Mesenchymal stem cell (in vitro differentiated cells and primary cell): ENCODE results near the gene BRSK1.

ENCODE experiments used
- DNase-seq: peaks from one replicate; pipeline ENCODE4 v3.0.0-alpha.2; 2013
- H2AFZ ChIP-seq: one replicate; pipeline ENCODE4 v1.6.1; 2013; ENCODE audit warnings: low read depth, mild to moderate bottlenecking, control low read depth, inconsistent platforms, low read length, moderate library complexity
- H2AK5ac ChIP-seq: 2 replicates; pipeline ENCODE4 v1.6.1; 2013; ENCODE audit warnings: low read length, moderate library complexity, mild to moderate bottlenecking, inconsistent platforms; ENCODE audit not compliant: severe bottlenecking
- H2BK120ac ChIP-seq: one replicate; pipeline ENCODE4 v1.6.1; 2013; ENCODE audit warnings: low read depth, mild to moderate bottlenecking, inconsistent platforms, low read length, moderate library complexity
- H2BK12ac ChIP-seq, 2 experiments: one replicate each; pipeline ENCODE4 v1.6.1; 2013; ENCODE audit warnings: inconsistent platforms in 2 of 2, low read length in 2 of 2, mild to moderate bottlenecking in 2 of 2, moderate library complexity in 2 of 2, control low read depth in 1 of 2
- H2BK15ac ChIP-seq: one replicate; pipeline ENCODE4 v1.6.1; 2013; ENCODE audit warnings: mild to moderate bottlenecking, low read depth, inconsistent platforms; ENCODE audit not compliant: poor library complexity, severe bottlenecking
- H2BK5ac ChIP-seq: 2 replicates; pipeline ENCODE4 v1.6.1; 2013; ENCODE audit warnings: low read depth, mild to moderate bottlenecking, low read length, control low read depth, inconsistent platforms; ENCODE audit not compliant: poor library complexity, severe bottlenecking
- H3K14ac ChIP-seq, 2 experiments: one replicate each; pipeline ENCODE4 v1.6.1; 2013; ENCODE audit warnings: inconsistent platforms in 2 of 2, low read length in 2 of 2, control low read depth in 1 of 2, mild to moderate bottlenecking in 1 of 2, moderate library complexity in 1 of 2
- H3K18ac ChIP-seq, 2 experiments: one replicate each; pipeline ENCODE4 v1.6.1; 2013; ENCODE audit warnings: inconsistent platforms in 2 of 2, low read length in 2 of 2, control low read depth in 1 of 2, low read depth in 1 of 2, mild to moderate bottlenecking in 1 of 2
- H3K23ac ChIP-seq, 2 experiments: one replicate each; pipeline ENCODE4 v1.6.1; 2013; ENCODE audit warnings: inconsistent platforms in 2 of 2, low read length in 2 of 2, mild to moderate bottlenecking in 2 of 2, moderate library complexity in 2 of 2, control low read depth in 1 of 2
- H3K27ac ChIP-seq: 2 replicates; pipeline ENCODE4 v1.5.1; 2013; ENCODE audit warnings: mild to moderate bottlenecking, moderate library complexity, low read length, control low read depth, inconsistent platforms; ENCODE audit not compliant: poor library complexity, severe bottlenecking
- H3K27me3 ChIP-seq, 2 experiments: 2 replicates each; pipeline versions ENCODE4 v1.6.1 to v1.7.0; 2013; ENCODE audit warnings: low read length in 2 of 2, mild to moderate bottlenecking in 2 of 2, moderate library complexity in 2 of 2, control low read depth in 1 of 2, inconsistent platforms in 1 of 2; ENCODE audit not compliant: control insufficient read depth in 1 of 2, insufficient read depth in 1 of 2
- H3K36me3 ChIP-seq, 2 experiments: 2 replicates each; pipeline versions ENCODE4 v1.6.1 to v1.7.0; 2013; ENCODE audit warnings: low read length in 2 of 2, control low read depth in 1 of 2, inconsistent platforms in 1 of 2, low read depth in 1 of 2, mild to moderate bottlenecking in 1 of 2; ENCODE audit not compliant: insufficient read depth in 2 of 2, control insufficient read depth in 1 of 2
- H3K4ac ChIP-seq, 2 experiments: one replicate each; pipeline ENCODE4 v1.6.1; 2013; ENCODE audit warnings: inconsistent platforms in 2 of 2, low read length in 2 of 2, mild to moderate bottlenecking in 2 of 2, moderate library complexity in 2 of 2, control low read depth in 1 of 2, low read depth in 1 of 2
- H3K4me1 ChIP-seq: 2 replicates; pipeline ENCODE4 v1.6.1; 2013; ENCODE audit warnings: low read depth, low read length, control low read depth; ENCODE audit not compliant: control insufficient read depth, insufficient read depth
- H3K4me2 ChIP-seq: 2 replicates; pipeline ENCODE4 v1.6.1; 2013; ENCODE audit warnings: low read length, mild to moderate bottlenecking, inconsistent platforms; ENCODE audit not compliant: poor library complexity, severe bottlenecking
- H3K4me3 ChIP-seq, 2 experiments: 2 replicates each; pipeline versions ENCODE4 v1.5.1 to v1.7.0; 2013; ENCODE audit warnings: low read length in 2 of 2, mild to moderate bottlenecking in 2 of 2, control low read depth in 1 of 2, low read depth in 1 of 2; ENCODE audit not compliant: insufficient read depth in 1 of 2
- H3K79me1 ChIP-seq: replicated peaks from 2 replicates; pipeline ENCODE4 v1.6.1; 2013; ENCODE audit warnings: mild to moderate bottlenecking, control low read depth, low read length, inconsistent platforms; ENCODE audit not compliant: poor library complexity, severe bottlenecking
- H3K9ac ChIP-seq: 2 replicates; pipeline ENCODE4 v1.7.0; 2013; ENCODE audit warnings: mild to moderate bottlenecking, low read length, moderate library complexity
- H3K9me3 ChIP-seq: 2 replicates; pipeline ENCODE4 v1.7.0; 2013; ENCODE audit warnings: mild to moderate bottlenecking, low read length; ENCODE audit not compliant: control insufficient read depth
- H4K8ac ChIP-seq: one replicate; pipeline ENCODE4 v1.6.1; 2013; ENCODE audit warnings: inconsistent platforms, mild to moderate bottlenecking, low read length, moderate library complexity
- H4K91ac ChIP-seq: one replicate; pipeline ENCODE4 v1.6.1; 2013; ENCODE audit warnings: mild to moderate bottlenecking, low read length, inconsistent platforms
- WGBS: methylation state at CpG from one replicate; pipeline ENCODE4 v1.1.7; 2013; ENCODE audit warnings: mixed read lengths; 5-methylcytosine and 5-hydroxymethylcytosine counted together

The BRSK1 gene

DNA sequence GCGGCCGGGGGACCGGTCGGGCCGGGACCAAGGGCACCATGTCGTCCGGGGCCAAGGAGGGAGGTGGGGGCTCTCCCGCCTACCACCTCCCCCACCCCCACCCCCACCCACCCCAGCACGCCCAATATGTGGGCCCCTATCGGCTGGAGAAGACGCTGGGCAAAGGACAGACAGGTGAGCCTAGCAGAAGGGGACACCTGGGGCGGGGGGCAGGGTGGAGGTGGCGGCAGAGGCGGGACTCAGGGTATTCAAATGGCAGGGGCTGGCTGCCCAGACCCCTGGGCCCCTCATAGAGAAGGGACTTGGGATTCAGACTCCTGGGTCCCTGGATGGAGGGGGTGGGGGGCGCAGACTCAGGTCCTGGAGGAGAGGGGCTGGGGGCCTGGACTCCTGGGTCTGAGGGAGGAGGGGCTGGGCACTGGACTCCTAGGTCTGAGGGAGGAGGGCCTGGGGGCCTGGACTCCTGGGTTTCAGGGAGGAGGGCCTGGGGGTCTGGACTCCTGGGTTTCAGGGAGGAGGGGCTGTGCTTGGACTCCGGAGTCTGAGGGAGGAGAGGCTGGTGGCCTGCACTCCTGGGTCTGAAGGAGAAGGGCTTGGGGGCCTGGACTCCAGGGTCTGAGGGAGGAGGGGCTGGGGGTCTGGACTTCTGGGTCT, 735 bp downstream of the BRSK1 start:
- H3K14ac ChIP-seq: no peak overlapping the region
- no peak overlapping the region for H2BK5ac ChIP-seq
- peak overlapping the region; percentile 84 for H2BK120ac ChIP-seq

DNA sequence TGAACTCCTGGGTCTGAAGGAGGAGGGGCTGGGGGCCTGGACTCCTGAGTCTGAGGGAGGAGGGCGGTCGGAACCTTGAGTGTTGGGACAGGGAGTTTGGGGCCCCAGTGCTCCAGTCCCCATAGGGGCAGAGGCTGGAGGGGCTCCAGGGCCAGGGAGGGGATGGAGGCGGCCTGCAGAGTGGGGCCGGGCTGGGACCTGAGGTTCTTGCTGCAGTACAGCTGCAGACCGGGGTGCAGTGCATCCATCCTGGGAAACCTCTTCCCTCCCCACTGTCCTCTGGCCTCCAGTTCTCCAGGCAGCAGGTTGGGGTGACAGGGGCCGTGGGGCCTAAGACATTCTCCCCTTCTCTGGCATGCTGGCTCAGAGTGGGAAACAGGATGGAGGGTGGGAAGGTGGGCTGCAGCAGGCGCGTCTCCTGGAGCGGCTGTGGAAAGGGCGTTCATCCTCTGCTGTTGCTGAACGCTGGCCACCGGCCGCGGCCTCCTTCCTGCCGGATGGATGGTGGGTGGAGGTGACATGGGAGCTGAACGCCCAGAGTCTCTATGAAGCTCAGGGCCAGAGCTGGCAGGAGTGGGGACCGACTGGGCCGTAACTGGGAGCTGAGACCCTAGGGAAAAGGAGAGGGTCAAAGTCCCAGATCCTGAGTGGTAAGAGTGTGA, 1.6 kb downstream of the BRSK1 start:
- peak overlapping the region in 1 of 2 experiments; percentile 6 for H3K14ac ChIP-seq
- H3K27me3 ChIP-seq: peaks cover 0 to 5% of the 10 kb centered on the region in 2 experiments
- no peak overlapping the region for H3K18ac ChIP-seq
- H3K9me3 ChIP-seq: no peaks in the 10 kb centered on the region
- H3K23ac ChIP-seq: no peak overlapping the region
- no peak for DNase-seq
- H4K8ac ChIP-seq: no peak overlapping the region
- H3K4ac ChIP-seq: no peak overlapping the region
- no peak overlapping the region for H2BK15ac ChIP-seq
- H3K4me1 ChIP-seq: peaks cover 20% of the 10 kb centered on the region
- peaks cover 9% of the 10 kb centered on the region for H3K79me1 ChIP-seq
- no peak overlapping the region for H2AK5ac ChIP-seq
- no peak overlapping the region for H2AFZ ChIP-seq
- H2BK120ac ChIP-seq: no peak overlapping the region
- H3K36me3 ChIP-seq: peaks cover 0 to 22% of the 10 kb centered on the region in 2 experiments
- peak overlapping the region; percentile 1 for H3K4me2 ChIP-seq
- H2BK5ac ChIP-seq: no peak overlapping the region
- H3K9ac ChIP-seq: peak overlapping the region; percentile 48
- peak overlapping the region in 1 of 2 experiments; percentile 63 for H3K4me3 ChIP-seq
- no peak overlapping the region for H3K27ac ChIP-seq
- WGBS: 64% methylated on average over 14 of the region's 18 CpGs
- no peak overlapping the region for H4K91ac ChIP-seq
- H2BK12ac ChIP-seq: peak overlapping the region in 1 of 2 experiments; percentile 29

More for the DNA sequence above, 735 bp downstream of the BRSK1 start:
- Histone ChIP-seq H2BK12ac (no peak overlapping the region), H4K8ac (peak overlapping the region; percentile 53), H3K79me1 (peaks cover 10% of the 10 kb centered on the region), H4K91ac (no peak overlapping the region), H3K4me2 (peak overlapping the region; percentile 73), H2AFZ (no peak overlapping the region), H3K9me3 (no peaks in the 10 kb centered on the region), H3K27ac (no peak overlapping the region), H3K9ac (peak overlapping the region; percentile 48), H2AK5ac (no peak overlapping the region), H3K4ac (no peak overlapping the region), H3K27me3 (peaks cover 0 to 5% of the 10 kb centered on the region in 2 experiments), H3K4me3 (peak overlapping the region; percentile 57 to 63), H2BK15ac (no peak overlapping the region), H3K23ac (no peak overlapping the region), H3K36me3 (peaks cover 0 to 21% of the 10 kb centered on the region in 2 experiments), H3K4me1 (peaks cover 20% of the 10 kb centered on the region), H3K18ac (peak overlapping the region in 1 of 2 experiments; percentile 49)
- DNase-seq: no peak
- WGBS: 25% methylated on average over 8 of the region's 16 CpGs

DNA sequence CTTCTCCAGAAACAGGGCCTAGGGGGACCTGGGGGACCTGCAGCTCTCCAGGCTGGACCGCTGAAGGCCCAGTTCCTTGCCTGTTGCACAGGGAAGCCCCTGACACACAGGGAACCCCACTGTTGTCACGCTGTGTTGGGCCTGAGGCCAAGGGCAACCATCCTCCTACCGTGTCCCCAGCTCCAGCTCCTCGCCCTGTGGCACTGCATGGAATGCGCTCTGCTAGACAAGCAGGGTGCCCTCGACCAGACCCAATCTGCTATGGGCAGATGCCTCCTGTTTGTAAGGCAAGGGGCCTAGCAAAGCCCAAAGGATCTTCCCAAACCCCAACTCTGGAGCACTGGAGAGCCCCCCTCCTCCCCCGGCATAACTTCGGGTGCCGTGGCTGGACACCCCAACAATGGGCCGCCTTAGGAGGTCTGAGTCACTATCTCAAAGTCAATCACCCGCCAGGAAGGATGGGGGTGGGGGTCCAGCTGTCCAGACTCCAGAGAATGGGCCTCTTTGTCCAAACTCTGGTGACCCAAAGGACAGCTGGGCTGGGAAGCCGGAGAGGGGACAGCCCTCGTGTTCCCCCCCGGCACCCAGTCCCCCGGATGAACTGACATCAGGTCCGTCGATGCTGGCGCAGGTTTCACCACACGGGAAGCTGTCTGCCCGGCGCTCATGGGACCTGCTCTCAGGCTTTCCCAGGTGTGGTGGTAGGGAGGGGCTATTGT, 3.7 kb downstream of the BRSK1 start:
- H2AFZ ChIP-seq: no peak overlapping the region
- H3K4ac ChIP-seq: no peak overlapping the region
- peaks cover 0 to 24% of the 10 kb centered on the region in 2 experiments for H3K36me3 ChIP-seq
- no peak overlapping the region for H3K4me2 ChIP-seq
- 94% methylated on average over 21 of the region's 21 CpGs for WGBS
- H3K27ac ChIP-seq: no peak overlapping the region
- peaks cover 15% of the 10 kb centered on the region for H3K4me1 ChIP-seq
- H3K9ac ChIP-seq: no peak overlapping the region
- no peak overlapping the region for H2BK5ac ChIP-seq
- no peak for DNase-seq
- no peaks in the 10 kb centered on the region for H3K9me3 ChIP-seq
- H3K18ac ChIP-seq: no peak overlapping the region
- H4K91ac ChIP-seq: no peak overlapping the region
- no peak overlapping the region for H2AK5ac ChIP-seq
- no peak overlapping the region for H2BK120ac ChIP-seq
- peaks cover 9% of the 10 kb centered on the region for H3K79me1 ChIP-seq
- H4K8ac ChIP-seq: no peak overlapping the region
- no peak overlapping the region for H3K14ac ChIP-seq
- H2BK12ac ChIP-seq: no peak overlapping the region
- H3K4me3 ChIP-seq: no peak overlapping the region
- peaks cover 0 to 5% of the 10 kb centered on the region in 2 experiments for H3K27me3 ChIP-seq
- peak overlapping the region in 1 of 2 experiments; percentile 63 for H3K23ac ChIP-seq
- no peak overlapping the region for H2BK15ac ChIP-seq
